Pons (tissue), 1 donor: ENCODE measurements around the gene AHDC1.

Experiments used
- DNase-seq: peaks from one replicate; pipeline ENCODE4 v3.0.0-alpha.2; 2016; ENCODE audit warnings: low spot score

The AHDC1 gene

DNA sequence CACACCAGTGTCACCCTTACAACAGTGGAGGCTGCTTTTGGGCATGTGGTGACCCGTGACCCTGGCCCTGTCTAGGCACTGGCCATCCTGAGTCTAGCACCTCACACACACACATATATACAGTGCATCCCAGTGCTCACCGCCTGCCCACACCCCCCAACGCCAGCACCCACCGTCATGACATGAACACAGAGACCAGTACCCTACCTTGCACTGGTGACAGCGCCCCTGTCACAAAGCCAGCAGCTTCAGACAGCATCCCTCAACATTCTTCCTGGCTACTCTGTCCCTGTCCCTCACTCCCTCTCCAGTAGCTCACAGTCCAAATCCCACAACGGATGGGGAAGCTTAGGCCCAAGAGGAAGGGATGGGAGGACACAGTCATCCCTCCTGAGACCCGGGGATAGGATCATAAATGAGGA, 27.1 kb downstream of the AHDC1 start:
- DNase-seq: no peak

DNA sequence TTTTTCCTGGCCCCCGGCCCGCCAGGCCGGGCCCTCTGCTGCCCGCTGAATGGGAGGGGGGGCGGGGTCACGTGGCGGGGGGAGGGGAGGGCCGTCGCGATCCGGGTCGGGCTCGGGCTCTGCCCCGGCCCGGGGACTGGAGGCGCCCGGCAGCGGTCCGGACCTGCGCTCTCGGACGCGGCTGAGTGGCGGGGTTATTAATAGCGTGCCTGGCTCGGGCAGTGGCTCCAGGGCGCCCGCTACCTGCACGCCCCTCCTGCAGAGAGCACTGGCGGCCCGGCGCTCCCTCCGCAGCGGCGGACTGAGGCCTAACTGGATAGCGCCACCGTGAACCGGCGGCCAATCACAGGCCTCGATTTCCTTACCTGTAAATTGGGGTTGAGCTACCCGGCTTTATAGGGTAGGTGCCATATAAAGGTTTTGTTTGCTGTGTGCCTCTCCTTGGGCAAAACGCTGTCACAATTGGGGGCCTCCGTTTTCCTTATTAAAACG, 28.1 kb downstream of the AHDC1 start:
- no peak for DNase-seq

- DNase-seq: no peak
These were observed 28.8 kb downstream of the AHDC1 start for GRCh38 chr1:27574871-27575831.

- DNase-seq: no peak
These were observed 29.8 kb downstream of the AHDC1 start for GRCh38 chr1:27574001-27574781.

DNA sequence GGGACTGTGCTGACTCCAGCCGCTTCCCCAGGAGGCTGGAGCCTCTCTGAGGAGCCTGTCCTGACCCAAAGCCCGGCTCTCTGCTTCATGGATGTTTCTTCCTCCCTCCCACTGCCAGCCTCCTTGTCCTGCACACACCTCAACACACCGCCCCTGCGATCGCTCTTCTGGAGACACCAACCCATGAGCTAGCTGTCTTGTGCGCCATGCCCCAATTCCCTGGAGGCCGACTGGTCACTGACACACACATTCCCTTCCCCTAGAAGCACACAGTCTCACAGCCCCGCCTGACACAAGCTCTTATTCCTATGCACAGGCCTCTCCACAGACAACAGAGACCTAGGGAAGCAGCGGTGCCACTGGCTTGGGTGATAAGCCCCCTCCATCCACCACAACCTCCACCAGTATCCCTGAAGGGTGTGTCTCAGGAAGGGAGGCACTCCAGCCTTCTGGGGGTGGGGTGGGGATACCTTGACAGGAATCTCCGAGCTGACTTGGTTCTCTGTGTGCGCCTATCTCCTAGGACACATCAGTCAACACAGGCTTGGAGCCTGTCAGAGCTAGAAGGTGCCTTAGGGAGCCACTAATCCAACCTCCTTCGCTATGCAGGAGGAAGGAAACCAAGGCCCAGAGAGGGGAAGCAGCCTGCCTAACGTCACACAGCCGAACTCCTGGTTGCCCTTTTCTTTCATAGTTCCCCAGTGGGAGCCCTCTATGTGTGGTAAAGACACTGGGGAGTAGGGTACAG, 31.1 kb downstream of the AHDC1 start:
- DNase-seq: no peak

DNA sequence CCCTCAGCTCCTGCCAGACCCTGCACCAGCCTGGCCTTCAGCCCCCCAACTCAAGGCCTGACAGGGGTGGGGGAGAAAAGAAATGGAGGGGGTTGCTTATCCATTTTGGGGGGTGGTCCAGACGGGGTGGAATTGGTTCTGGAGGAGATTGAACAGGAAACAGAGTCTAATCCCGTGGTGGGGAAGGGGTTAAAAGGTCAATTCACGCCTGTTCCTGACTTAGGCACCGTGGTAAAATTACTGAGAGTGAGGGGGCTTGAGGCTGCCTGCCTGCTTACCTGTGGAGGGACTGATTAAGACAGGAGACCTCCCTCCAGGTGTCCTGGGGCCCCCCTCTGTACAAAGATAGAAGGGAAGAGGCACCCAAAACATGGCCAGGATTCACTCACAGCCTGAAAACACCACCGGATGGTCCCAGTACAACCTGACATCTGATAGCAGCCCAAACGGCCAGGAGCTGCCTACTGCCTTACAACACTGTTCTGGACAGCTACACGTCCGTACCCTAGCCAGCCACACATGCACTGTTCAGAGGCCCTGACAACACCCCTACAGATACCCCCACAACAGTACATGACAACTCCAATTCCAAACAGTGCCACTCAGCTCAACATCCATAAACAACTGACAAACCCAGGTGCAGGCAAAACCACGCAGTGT, 31.8 kb downstream of the AHDC1 start:
- no peak for DNase-seq

DNA sequence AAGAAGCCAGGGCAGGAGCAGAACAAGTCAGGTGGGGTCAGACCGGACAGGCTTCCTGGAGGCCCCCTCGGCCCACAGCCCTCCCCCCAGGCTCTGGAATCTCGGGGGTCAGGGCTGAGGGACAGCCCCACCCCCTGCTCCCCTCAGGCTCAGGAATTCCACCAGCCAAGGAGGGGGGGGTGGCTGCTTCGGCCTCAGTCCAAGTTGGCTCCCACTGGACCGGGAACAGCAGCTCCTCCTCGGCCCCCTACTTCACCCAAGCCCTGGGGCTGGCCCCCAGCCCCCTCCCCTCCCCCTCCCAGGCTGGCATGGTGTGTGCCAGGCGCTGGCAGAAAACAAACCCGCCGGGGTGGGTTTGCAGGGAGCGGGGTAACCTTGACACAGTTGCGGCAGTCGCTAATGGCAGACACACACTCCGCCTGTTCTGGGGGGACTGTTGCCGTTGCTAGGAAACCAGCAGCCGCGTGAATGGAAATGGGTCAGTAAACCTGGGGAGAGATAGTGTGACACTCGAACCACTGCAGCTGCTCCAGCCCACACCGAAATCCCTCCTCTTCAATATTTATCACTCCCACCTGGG, 32.4 kb downstream of the AHDC1 start:
- no peak for DNase-seq

- no peak for DNase-seq
These were observed 33.2 kb downstream of the AHDC1 start for GRCh38 chr1:27570784-27571183.

- DNase-seq: no peak
These were observed 33.6 kb downstream of the AHDC1 start for GRCh38 chr1:27570356-27570755.

DNA sequence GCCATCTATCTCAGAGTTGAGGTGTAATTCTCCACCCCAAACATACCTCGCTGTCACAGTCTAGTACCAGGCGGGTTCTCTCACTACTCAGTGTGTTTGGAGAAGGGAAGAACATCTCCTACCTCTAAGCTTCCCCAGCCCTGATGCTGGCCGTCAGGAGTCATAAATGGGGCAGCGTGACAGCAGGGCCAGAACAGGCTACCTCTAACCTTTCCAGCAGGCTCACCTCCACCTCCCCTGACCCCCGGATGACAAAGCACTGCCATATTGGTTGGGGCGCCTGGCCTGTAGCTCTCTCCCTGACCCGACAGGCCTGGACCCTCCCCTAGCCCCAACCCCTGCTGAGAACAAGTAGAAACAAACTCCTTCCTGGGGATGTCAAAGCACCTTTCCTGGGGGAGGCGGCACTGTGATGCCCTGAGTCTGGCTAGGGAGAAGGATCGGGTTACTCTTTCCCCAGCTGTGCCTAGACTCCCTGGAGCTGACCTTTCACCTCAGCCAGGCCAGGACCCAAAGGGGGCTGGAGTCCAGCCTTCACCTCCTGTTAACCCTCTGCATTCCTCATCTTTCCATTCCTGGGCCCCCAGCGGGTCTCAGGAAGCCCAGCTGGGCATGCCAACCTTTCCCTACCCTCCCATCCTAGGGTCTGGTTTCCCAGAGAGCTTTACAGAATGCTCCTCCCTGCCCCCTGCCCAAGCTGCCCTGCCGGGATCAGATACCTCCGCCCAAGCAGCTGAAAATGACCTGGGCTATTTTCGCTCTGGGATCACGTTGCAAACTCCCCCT, 34.2 kb downstream of the AHDC1 start:
- no peak for DNase-seq

DNA sequence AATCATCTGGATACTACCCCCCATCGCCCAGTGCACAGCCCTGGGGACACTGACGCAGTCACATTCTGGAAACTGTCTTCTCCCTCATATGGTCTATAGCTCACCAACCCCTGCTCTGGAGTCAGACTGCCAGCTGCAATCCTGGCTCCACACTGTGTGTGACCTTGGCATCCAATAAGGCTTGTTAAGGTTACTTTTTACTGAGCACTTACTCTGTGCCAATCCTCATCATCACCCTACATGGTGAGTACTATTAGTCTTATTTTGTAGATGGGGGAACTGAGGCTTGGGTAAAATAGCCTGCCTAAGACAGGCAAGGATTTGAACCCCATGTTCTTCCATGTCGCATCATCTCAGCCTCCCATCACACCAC, 34.9 kb downstream of the AHDC1 start:
- no peak for DNase-seq

DNA sequence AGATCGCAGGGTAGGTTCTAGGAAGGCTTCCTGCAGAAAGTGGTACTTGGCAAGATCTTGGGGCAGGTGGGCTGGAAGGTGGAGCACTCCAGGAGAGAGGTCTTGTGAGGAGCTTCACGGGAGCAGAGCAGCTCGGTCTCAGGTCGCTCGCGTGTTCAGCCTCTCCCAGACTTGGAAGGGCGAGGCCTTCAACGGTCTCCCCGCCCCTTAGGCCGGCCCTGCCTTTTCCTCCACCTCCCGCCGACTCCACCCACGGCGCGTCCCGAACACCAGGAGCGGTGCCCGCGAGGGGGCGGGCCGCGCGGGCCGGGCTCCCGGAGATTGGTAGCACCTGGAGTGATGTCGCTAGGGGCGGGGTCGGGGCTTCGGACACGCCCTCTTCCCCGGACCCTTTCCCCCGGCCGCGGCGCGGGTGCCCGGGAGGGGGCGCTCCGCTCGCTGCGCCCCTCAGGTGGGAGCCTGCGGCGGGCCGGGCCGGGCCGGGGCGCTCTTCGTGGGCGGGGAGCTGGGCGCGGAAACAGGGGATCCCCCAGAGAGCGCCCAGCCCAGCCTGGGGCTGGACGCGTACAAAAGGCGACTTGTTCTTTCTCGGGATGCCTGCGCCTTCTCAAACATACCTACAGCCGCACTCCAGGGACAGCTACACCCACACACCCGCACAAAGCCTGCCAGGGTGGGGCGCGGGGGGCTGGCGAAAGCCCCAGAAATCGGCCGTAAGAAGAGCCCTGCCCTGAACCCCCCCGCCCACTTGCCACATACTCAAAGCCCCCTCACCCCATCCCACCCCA, 35.5 kb downstream of the AHDC1 start:
- DNase-seq: no peak

DNA sequence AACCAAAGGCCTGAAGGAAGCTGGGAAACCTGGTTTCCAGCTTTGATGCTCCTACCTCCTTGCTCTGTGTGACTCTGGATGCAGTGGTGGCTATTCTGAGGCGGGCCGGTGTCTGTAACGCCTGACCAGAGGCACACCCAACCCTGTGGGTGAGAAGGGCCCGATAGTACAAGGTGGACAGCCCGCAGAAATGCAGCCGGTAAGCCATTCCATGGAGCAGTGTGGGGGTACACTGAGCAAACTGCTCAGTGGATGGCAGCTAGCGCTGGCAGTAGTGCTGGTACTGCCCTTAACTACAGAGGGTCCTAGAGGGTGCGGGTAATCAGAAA, 36.0 kb downstream of the AHDC1 start:
- no peak for DNase-seq

DNA sequence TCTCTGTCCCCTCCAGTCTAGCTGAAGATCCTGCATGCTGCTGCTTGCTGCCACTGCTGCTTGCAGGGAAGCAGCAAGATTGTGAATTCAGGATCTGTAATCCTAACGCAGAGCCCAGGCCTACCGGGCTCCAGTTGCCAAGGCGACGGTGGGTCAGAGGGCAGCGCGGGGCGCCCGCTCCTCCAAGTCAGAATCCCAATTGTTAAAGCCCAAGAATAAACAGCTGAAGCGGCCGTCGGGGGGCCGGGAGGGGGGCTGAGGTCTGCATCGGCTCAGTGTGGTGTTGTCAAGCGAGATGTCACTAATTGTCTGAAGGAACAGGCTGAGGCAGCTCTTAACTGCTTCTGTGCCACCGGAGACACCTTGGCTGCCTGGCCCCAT, 36.8 kb downstream of the AHDC1 start:
- no peak for DNase-seq

- DNase-seq: no peak
These were observed 37.3 kb downstream of the AHDC1 start for GRCh38 chr1:27566462-27567145.

GRCh38 chr1:27564710-27565649, 39.0 kb downstream of the AHDC1 start:
- no peak for DNase-seq

GRCh38 chr1:27563591-27564471, 40.1 kb downstream of the AHDC1 start:
- DNase-seq: peak; percentile 40
